Prostate gland (tissue), 2 donors: Measurements from ENCODE around the gene HRAS. TPM values are rescaled to one million over a fixed set of nuclear protein-coding genes. Genes with fewer than 3 reads are reported as not detected.

Experiments used
- DNase-seq: peaks from one replicate; pipeline ENCODE4 v3.0.0-alpha.2; 2019; ENCODE audit warnings: low spot score
- H3K27ac ChIP-seq, 2 donors: fragments of 200-600 bp; sonication (generic); 2 replicates each; pipeline ENCODE4 v1.5.1; 2017 to 2019
- H3K27me3 ChIP-seq: fragments of 200-600 bp; sonication (generic); replicated peaks from 2 replicates; pipeline ENCODE4 v1.5.1; 2019; ENCODE audit not compliant: insufficient read depth
- H3K36me3 ChIP-seq, 2 donors: fragments of 200-600 bp; sonication (generic); 1 replicate in 1 of 2; 2 replicates in 1 of 2; pipeline versions ENCODE4 v1.5.1 to v1.8.1; 2017 to 2019
- H3K4me1 ChIP-seq: fragments of 200-600 bp; sonication (generic); replicated peaks from 2 replicates; pipeline ENCODE4 v1.5.1; 2019
- H3K4me3 ChIP-seq, 2 donors: fragments of 200-600 bp; sonication (generic); 2 replicates each; pipeline ENCODE4 v1.5.1; 2017 to 2019
- H3K9me3 ChIP-seq: fragments of 200-600 bp; sonication (generic); 2 replicates; pipeline ENCODE4 v1.5.1; 2017
- POLR2A ChIP-seq: fragments of 450-650 bp; IDR thresholded peaks from one replicate; pipeline ENCODE4 v1.6.1; 2016; ENCODE audit warnings: antibody characterized with exemption, mild to moderate bottlenecking
- POLR2AphosphoS5 ChIP-seq: sonication (generic); formaldehyde crosslinking; IDR thresholded peaks from one replicate; pipeline ENCODE4 v1.6.1; 2017; ENCODE audit warnings: antibody characterized with exemption
- WGBS: methylation state at CpG from one replicate; pipeline ENCODE4 v1.1.5; 2018; 5-methylcytosine and 5-hydroxymethylcytosine counted together
- intact Hi-C: fragments of 100-400 bp; cut with DNase I; formaldehyde crosslinking; loops from one replicate; pipeline ENCODE4 v1.14.2; 2022
- total RNA-seq, 2 donors: library from RNA; depleted of rRNA; stranded (reverse); fragments of >200 nt; gene quantifications; one replicate each; pipeline ENCODE4 v1.1.0, GENCODE V29; 2016
- TF ChIP-seq, protein P1 (sequence below), 4 experiments: fragments of 200-600 bp in 2 of 4; fragments of 450-650 bp in 2 of 4; sonication (generic) in 2 of 4; IDR thresholded peaks; 1 replicate in 3 of 4; 2 replicates in 1 of 4; pipeline ENCODE4 v1.5.1; 2016 to 2019; ENCODE audit warnings: antibody characterized with exemption in 4 of 4, mild to moderate bottlenecking in 2 of 4, moderate library complexity in 2 of 4

The HRAS gene
- total RNA-seq, 2 donors from 2014 or later = 47.0 to 62.8 TPM

DNA sequence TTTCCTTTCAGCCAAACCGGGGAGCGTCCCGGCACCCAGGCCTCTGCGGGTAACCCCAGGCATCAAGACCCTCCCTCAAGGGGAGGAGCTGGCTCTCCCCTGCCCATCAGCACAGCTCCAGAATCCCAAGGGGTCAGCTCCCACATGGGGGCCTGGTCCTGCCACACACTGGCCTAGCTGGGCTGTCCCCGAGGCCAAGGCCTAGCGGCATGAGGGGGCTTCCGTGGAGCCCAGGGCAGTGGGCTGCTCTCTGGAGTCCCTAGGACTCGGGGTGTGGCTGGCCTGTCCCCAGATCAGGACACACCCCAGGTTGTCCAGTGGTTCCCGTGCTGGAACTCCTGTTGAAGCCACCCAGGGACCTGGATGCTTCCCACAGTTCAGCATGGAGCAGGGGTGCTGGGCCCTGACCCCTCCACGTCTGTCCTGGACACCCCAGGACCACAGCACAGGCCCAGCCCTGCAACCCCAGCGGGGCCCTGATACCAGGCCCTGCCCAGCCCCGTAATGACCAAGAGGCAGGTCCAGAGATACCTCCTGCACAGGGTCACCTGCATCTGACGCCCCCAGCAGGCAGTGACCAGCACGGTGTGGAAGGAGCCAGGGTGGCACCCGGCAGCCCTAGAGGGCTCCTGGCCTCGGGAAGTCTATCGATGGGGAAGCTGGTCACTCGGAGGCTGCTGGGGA lies 5.5 kb downstream of the HRAS start:
- peaks cover 4 to 18% of the 10 kb centered on the region in 2 donors for H3K36me3 ChIP-seq
- WGBS = 70% methylated on average over 13 of the region's 18 CpGs
- intact Hi-C loops = no loop called here

DNA sequence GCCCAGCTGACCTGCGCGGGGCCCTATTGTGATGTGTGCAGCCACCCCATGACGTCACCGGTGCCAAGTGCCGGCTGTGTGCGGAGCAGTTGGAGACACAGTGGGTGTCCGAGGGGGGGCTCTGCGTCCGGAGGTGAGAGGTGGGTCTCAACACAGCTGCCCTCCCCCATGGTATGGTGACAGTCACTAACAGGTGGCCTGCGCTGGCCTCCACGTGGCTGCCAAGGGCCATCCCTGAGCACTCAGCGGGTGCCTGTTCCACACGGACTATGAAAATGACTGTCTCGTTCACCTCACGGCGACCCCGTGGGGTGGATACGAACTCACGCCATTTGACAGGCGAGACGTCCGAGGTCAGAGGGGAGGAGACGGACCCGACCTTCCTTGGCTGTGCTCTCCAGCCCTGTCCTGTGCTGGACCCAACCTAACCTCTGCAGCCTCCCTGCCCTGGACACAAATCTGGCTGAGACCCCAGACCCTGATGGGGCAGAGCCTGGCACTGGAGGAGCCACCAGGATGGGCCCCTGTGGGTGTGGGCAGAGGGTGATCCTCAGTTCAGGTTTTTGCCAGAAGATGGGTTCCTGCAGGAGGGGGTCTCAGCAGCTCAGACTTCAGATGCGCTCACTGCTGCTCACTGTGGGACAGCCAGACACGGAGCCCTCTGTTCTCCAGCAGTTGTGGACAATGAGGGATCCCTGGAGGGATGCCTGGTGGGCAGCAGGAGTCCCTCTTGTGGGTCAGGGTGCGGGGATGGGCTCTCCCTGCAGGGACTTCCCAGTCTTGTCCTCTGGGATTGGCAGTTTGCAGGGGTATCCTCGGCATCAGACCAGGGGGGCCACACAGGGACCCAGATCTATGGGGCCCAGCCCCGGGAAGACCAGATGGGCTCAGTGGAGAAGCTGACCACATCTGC lies 6.3 kb downstream of the HRAS start:
- 74% methylated on average over 26 of the region's 29 CpGs for WGBS
- peaks cover 6% of the 10 kb centered on the region for H3K4me1 ChIP-seq
- peaks cover 4 to 18% of the 10 kb centered on the region in 2 donors for H3K36me3 ChIP-seq
- no peak overlapping the region for H3K27ac ChIP-seq
- no peaks in the 10 kb centered on the region for H3K9me3 ChIP-seq
- intact Hi-C loops = no loop called here
- no peak for DNase-seq
- TF ChIP-seq, protein P1, sequence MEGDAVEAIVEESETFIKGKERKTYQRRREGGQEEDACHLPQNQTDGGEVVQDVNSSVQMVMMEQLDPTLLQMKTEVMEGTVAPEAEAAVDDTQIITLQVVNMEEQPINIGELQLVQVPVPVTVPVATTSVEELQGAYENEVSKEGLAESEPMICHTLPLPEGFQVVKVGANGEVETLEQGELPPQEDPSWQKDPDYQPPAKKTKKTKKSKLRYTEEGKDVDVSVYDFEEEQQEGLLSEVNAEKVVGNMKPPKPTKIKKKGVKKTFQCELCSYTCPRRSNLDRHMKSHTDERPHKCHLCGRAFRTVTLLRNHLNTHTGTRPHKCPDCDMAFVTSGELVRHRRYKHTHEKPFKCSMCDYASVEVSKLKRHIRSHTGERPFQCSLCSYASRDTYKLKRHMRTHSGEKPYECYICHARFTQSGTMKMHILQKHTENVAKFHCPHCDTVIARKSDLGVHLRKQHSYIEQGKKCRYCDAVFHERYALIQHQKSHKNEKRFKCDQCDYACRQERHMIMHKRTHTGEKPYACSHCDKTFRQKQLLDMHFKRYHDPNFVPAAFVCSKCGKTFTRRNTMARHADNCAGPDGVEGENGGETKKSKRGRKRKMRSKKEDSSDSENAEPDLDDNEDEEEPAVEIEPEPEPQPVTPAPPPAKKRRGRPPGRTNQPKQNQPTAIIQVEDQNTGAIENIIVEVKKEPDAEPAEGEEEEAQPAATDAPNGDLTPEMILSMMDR (IDR thresholded peaks at IDR 0.05) = no peak
- TF ChIP-seq POLR2AphosphoS5 (no peak), POLR2A (no peak)
- no peak overlapping the region for H3K4me3 ChIP-seq
- no peaks in the 10 kb centered on the region for H3K27me3 ChIP-seq

More for the DNA sequence above, 5.5 kb downstream of the HRAS start:
- TF ChIP-seq, protein P1 (IDR thresholded peaks at IDR 0.05) = no peak
- TF ChIP-seq POLR2A (no peak), POLR2AphosphoS5 (no peak)
- H3K4me3 ChIP-seq = no peak overlapping the region
- no peak for DNase-seq
- H3K4me1 ChIP-seq = peaks cover 9% of the 10 kb centered on the region
- no peaks in the 10 kb centered on the region for H3K27me3 ChIP-seq
- no peaks in the 10 kb centered on the region for H3K9me3 ChIP-seq
- no peak overlapping the region for H3K27ac ChIP-seq

DNA sequence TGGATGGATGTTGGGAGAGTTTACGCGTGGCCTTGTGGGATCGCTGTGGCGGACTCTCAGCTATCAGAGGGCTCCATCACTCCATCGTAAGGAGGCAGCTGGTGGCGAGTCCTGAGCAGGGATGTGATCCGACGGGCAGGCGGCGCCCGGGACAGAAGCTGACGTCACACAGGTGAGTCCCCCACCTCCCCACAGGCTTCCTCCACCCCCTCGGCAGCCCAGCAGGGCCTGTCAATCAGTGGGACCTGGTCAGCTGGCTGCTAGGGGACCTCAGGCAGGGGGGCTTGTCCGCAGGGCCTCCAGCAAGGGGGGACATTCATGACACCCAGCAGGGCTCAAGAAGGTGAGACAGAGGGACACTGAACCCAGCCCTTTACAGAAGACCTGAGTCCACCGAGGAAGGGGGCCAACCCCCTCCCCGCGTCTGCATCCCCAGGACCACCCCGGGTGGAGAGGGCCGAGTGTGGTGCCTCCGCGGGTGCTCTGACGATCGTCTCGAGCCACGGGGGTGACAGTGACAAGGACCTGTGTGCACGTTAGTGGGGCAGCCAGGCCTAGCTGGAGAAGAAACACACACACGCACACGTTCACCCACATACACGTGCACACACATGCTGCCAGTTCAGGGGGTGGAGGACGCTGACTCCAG lies 7.1 kb downstream of the HRAS start:
- DNase-seq = no peak
- Histone ChIP-seq H3K27ac (no peak overlapping the region), H3K27me3 (no peaks in the 10 kb centered on the region), H3K4me1 (no peaks in the 10 kb centered on the region), H3K9me3 (no peaks in the 10 kb centered on the region), H3K4me3 (no peak overlapping the region), H3K36me3 (peaks cover 4 to 15% of the 10 kb centered on the region in 2 donors)
- WGBS = 73% methylated on average over 21 of the region's 30 CpGs
- TF ChIP-seq, protein P1 (IDR thresholded peaks at IDR 0.05) = no peak
- TF ChIP-seq POLR2A = no peak
- TF ChIP-seq POLR2AphosphoS5 = no peak
- intact Hi-C loops = no loop called here

DNA sequence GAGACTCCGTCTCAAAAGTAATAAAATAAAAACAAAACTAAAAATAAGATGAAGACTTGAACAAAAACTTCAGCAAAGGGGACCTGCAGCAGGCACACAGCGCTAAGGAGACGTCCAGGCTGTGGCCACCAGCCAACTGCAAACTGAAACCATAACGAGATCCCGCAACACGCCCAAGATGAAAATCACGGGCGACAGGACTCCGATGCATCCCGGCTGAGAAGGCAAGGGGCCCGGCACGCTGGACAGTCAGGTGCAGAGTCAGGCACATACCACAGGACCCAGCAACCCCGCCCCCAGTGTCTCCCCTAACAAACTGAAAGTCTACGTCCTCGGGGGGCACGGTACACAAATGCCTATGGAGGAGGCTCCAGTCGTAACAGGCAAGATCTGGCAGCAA lies 9.2 kb downstream of the HRAS start:
- DNase-seq = no peak
- 67% methylated on average over 17 of the region's 17 CpGs for WGBS
- H3K27me3 ChIP-seq = no peaks in the 10 kb centered on the region
- no peaks in the 10 kb centered on the region for H3K36me3 ChIP-seq
- no peak overlapping the region for H3K27ac ChIP-seq
- H3K4me3 ChIP-seq = no peak overlapping the region
- intact Hi-C loops = no loop called here
- H3K9me3 ChIP-seq = no peaks in the 10 kb centered on the region
- no peaks in the 10 kb centered on the region for H3K4me1 ChIP-seq
- TF ChIP-seq, protein P1 (IDR thresholded peaks at IDR 0.05) = no peak
- TF ChIP-seq POLR2AphosphoS5 = no peak
- no peak for TF ChIP-seq POLR2A
